Nephron progenitor cell (in vitro differentiated cells): Measurements from ENCODE around the gene MCF2L.
"Not testable (repeated sequence)": the region's sequence is repeated elsewhere in the genome, so short reads cannot be mapped to it uniquely, and the experiment has no call there.

Experiments
- DNase-seq: peaks from one replicate; pipeline ENCODE4 v3.0.0; 2021
- H3K27ac Mint-ChIP-seq: 2 replicates; pipeline ENCODE4 v1.8.0; 2021; ENCODE audit warnings: mild to moderate bottlenecking, moderate library complexity, mixed read lengths
- H3K27me3 Mint-ChIP-seq: 2 replicates; pipeline ENCODE4 v1.8.0; 2021; ENCODE audit warnings: mild to moderate bottlenecking, low read depth, mixed read lengths; ENCODE audit not compliant: poor library complexity
- H3K36me3 Mint-ChIP-seq: 2 replicates; pipeline ENCODE4 v1.8.0; 2021; ENCODE audit warnings: low read depth, mixed read lengths
- H3K4me1 Mint-ChIP-seq: 2 replicates; pipeline ENCODE4 v1.8.0; 2021; ENCODE audit warnings: mixed read lengths
- H3K4me3 Mint-ChIP-seq: 2 replicates; pipeline ENCODE4 v1.8.0; 2021; ENCODE audit warnings: mild to moderate bottlenecking, moderate library complexity, mixed read lengths
- H3K9me3 Mint-ChIP-seq: 2 replicates; pipeline ENCODE4 v1.8.0; 2021; ENCODE audit warnings: mild to moderate bottlenecking, moderate library complexity, mixed read lengths
- TF ChIP-seq, protein P1 (sequence below): fragments of 200-600 bp; sonication (generic); IDR thresholded peaks from 2 replicates; pipeline ENCODE4 v1.5.0; 2021; ENCODE audit warnings: antibody characterized with exemption

The MCF2L gene

DNA sequence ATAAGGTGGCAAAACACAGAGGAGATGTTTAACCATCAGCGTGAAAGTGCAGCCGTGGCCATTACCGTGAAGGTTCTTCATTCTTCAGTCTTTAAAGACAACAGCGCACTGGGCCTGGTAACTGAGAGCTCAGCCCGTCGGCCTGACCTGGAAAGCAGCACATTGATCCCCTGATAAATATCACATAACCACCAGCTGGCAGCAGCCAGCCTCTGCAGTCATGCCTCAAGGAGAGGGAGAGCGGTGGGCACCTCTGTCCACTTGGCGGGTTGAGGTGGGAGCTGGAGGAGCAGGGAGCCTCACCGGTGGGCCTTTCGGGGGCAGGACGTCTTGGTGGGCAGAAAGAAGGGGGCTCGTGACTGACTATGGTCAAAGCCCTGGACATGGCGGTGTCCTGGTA lies 58.1 kb downstream of the MCF2L start:
- no peak overlapping the region for H3K27ac Mint-ChIP-seq

DNA sequence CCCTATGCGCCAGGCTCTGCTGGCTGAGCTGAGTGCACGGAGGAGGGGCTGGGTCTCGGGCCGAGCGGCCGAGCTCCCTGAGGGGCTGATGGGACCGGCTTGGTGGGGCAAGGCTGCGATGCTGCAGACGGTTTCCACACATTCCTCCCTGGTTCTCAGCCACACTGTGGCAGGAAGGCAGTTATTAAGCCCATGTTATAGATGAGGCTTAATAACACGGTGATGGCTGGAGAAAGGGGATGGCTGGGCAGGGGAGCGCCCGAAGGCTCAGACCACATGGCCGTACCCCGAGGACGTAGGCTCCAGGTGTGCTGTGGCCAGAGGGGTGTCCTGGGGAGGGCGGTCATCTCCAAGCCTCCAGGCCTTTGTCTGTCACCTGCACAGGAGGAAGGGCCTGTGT lies 58.6 kb downstream of the MCF2L start:
- TF ChIP-seq, protein P1, sequence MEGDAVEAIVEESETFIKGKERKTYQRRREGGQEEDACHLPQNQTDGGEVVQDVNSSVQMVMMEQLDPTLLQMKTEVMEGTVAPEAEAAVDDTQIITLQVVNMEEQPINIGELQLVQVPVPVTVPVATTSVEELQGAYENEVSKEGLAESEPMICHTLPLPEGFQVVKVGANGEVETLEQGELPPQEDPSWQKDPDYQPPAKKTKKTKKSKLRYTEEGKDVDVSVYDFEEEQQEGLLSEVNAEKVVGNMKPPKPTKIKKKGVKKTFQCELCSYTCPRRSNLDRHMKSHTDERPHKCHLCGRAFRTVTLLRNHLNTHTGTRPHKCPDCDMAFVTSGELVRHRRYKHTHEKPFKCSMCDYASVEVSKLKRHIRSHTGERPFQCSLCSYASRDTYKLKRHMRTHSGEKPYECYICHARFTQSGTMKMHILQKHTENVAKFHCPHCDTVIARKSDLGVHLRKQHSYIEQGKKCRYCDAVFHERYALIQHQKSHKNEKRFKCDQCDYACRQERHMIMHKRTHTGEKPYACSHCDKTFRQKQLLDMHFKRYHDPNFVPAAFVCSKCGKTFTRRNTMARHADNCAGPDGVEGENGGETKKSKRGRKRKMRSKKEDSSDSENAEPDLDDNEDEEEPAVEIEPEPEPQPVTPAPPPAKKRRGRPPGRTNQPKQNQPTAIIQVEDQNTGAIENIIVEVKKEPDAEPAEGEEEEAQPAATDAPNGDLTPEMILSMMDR, result no peak
- H3K27me3 Mint-ChIP-seq, result peaks cover 8% of the 10 kb centered on the region
- H3K27ac Mint-ChIP-seq, result no peak overlapping the region
- no peaks in the 10 kb centered on the region for H3K9me3 Mint-ChIP-seq
- no peak for DNase-seq
- peaks cover 17% of the 10 kb centered on the region for H3K4me1 Mint-ChIP-seq
- H3K36me3 Mint-ChIP-seq, result no peaks in the 10 kb centered on the region
- H3K4me3 Mint-ChIP-seq, result no peak overlapping the region

More for the DNA sequence above, 58.1 kb downstream of the MCF2L start:
- H3K27me3 Mint-ChIP-seq, result peaks cover 8% of the 10 kb centered on the region
- H3K4me3 Mint-ChIP-seq, result no peak overlapping the region
- no peaks in the 10 kb centered on the region for H3K9me3 Mint-ChIP-seq
- peaks cover 20% of the 10 kb centered on the region for H3K4me1 Mint-ChIP-seq
- no peaks in the 10 kb centered on the region for H3K36me3 Mint-ChIP-seq
- no peak for DNase-seq
- TF ChIP-seq, protein P1, result no peak

DNA sequence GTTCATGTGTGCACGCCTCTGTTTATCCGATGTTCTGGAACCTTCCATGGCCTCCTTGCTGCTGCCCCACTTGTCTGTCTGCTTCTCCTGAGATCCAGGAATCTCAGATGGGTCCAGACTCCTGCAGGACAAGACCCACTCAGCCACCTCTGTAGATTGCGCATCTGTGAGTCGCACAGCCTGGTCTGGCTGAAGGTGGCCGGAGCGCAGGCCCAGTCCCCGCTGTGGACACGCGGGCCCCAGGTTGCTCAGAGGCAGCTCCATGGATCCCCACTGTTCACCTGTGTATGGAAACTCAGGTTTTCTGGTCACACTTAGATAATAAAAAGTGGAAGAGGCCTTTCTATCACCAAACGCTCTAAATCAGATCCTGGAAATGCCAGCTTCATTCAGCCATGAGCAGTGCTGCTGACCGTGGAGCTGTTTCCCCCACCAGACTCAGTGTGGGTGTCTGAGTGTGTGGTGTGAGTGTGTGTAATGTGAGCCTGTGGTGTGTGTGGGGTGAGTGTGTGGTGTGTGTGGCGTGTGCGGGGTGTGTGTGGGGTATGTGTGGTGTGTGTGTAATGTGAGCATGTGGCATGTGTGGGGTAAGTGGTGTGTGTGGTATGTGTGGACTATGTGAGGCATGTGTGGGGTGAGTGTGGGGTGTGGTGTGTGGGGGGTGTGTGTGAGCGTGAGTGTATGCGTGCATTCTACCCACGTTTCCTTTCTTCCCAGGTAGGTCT lies 59.5 kb downstream of the MCF2L start:
- no peaks in the 10 kb centered on the region for H3K9me3 Mint-ChIP-seq
- peaks cover 8% of the 10 kb centered on the region for H3K27me3 Mint-ChIP-seq
- H3K27ac Mint-ChIP-seq, result no peak overlapping the region
- TF ChIP-seq, protein P1, result no peak
- DNase-seq, result no peak
- H3K4me3 Mint-ChIP-seq, result no peak overlapping the region
- peaks cover 8% of the 10 kb centered on the region for H3K4me1 Mint-ChIP-seq
- no peaks in the 10 kb centered on the region for H3K36me3 Mint-ChIP-seq

DNA sequence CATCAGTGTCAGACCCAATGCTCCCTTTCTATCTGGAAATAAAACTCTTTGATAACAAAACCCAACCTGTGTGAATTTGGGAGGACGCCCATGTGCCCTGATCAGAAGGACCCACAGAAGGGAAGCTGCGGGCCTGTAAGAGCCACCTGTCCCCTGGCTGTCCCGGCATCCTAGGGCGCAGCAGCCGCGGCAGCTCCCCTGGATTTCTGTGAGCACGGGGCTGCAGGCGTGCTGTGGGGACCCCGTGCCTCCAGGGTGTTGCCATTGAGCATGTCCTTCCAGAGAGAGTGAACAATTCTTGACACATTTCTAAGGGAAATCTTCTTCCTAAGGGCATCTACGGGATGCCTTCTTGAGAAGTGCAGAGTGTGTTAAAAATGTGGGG lies 60.0 kb downstream of the MCF2L start:
- no peaks in the 10 kb centered on the region for H3K36me3 Mint-ChIP-seq
- TF ChIP-seq, protein P1, result no peak
- no peak for DNase-seq
- H3K9me3 Mint-ChIP-seq, result no peaks in the 10 kb centered on the region
- H3K4me1 Mint-ChIP-seq, result peaks cover 2% of the 10 kb centered on the region
- H3K4me3 Mint-ChIP-seq, result no peak overlapping the region
- peaks cover 3% of the 10 kb centered on the region for H3K27me3 Mint-ChIP-seq
- H3K27ac Mint-ChIP-seq, result no peak overlapping the region

DNA sequence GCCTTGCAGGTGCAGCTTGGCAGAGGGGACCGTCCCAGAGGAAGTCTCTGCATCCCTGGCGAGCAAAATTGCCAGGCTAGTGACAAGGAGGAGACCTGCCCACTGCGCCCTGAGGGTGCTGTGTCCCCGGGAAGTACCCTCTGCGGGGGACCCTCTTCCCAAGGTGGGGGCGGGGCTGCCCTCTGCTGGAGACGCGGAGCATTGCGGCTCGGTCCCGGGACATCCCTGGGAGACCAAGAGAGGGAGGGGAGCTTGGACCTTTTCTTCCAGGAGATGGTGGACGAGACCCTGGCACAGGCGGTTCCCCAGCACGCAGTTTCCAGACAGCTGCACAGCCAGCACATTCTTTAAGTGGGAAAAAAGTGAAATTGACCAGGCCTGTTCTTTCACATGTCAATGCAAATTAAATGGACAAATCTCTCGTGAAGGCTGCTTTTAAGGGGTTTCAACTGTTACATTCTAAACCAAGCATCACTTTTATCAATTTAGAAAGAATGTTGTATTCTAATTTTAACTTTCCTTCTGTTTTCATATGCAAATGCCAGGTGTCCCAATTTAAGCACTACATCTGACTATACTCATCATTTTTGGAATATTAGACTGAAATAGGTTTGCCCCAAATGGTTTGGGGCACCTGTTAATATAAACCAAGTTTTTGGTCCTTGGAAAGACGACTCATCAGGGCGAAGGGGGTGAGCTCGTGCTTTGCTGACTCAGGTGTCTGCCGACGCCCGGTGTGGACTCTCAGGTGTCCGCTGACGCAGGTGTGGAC lies 60.7 kb downstream of the MCF2L start:
- TF ChIP-seq, protein P1, result peak; percentile 98
- H3K36me3 Mint-ChIP-seq, result no peaks in the 10 kb centered on the region
- no peak overlapping the region for H3K27ac Mint-ChIP-seq
- no peaks in the 10 kb centered on the region for H3K4me1 Mint-ChIP-seq
- DNase-seq, result peak; percentile 90
- H3K27me3 Mint-ChIP-seq, result peaks cover 3% of the 10 kb centered on the region
- H3K9me3 Mint-ChIP-seq, result no peaks in the 10 kb centered on the region
- no peak overlapping the region for H3K4me3 Mint-ChIP-seq

DNA sequence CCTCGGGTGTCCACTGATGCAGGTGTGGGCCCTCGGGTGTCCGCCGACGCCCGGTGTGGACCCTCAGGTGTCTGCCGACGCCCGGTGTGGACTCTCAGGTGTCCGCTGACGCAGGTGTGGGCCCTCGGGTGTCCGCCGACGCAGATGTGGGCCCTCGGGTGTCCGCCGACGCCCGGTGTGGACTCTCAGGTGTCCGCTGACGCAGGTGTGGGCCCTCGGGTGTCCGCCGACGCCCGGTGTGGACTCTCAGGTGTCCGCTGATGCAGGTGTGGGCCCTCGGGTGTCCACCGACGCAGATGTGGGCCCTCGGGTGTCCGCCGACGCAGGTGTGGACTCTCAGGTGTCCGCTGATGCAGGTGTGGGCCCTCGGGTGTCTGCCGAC lies 61.2 kb downstream of the MCF2L start:
- H3K36me3 Mint-ChIP-seq, H3K4me3 Mint-ChIP-seq, H3K4me1 Mint-ChIP-seq, DNase-seq, H3K27ac Mint-ChIP-seq, H3K27me3 Mint-ChIP-seq, H3K9me3 Mint-ChIP-seq: not testable (repeated sequence)
